HG02840 (cell line): Measurements from ENCODE around the gene SP9.

Source experiments
- ATAC-seq: cut with Tn5 transposase; IDR thresholded peaks from one replicate; pipeline ENCODE4 v1.9.1; 2021; ENCODE audit warnings: mild to moderate bottlenecking, moderate library complexity, moderate number of reproducible peaks; ENCODE audit not compliant: unreplicated experiment, low FRiP score

The SP9 gene

GRCh38 chr2:174334781-174335251 is at the start of gene SP9:
TSS of gene SP9 (plus strand) at chr2:174334954. CDS start at chr2:174335093, 139 bp downstream.
- no peak for ATAC-seq

- no peak for ATAC-seq
Observed at GRCh38 chr2:174286172-174286571, 48.6 kb upstream of the SP9 start.

- ATAC-seq = no peak
Observed at GRCh38 chr2:174292908-174293307, 41.8 kb upstream of the SP9 start.

- no peak for ATAC-seq
Observed at GRCh38 chr2:174300114-174300513, 34.6 kb upstream of the SP9 start.

- ATAC-seq = no peak
Observed at GRCh38 chr2:174312581-174313234, 22.0 kb upstream of the SP9 start.

GRCh38 chr2:174322149-174322548 is 12.6 kb upstream of the SP9 start:
- ATAC-seq = no peak

- ATAC-seq = no peak
Observed at GRCh38 chr2:174322746-174323145, 12.0 kb upstream of the SP9 start.

GRCh38 chr2:174324530-174324929 is 10.2 kb upstream of the SP9 start:
- no peak for ATAC-seq

GRCh38 chr2:174325373-174326160 is 9.2 kb upstream of the SP9 start:
- no peak for ATAC-seq

- no peak for ATAC-seq
Observed at GRCh38 chr2:174326161-174327020, 8.4 kb upstream of the SP9 start.

- ATAC-seq = no peak
Observed at GRCh38 chr2:174327021-174327840, 7.5 kb upstream of the SP9 start.

- no peak for ATAC-seq
Observed at GRCh38 chr2:174327841-174328113, 7.0 kb upstream of the SP9 start.

GRCh38 chr2:174328114-174328960 is 6.4 kb upstream of the SP9 start:
- ATAC-seq = no peak

- no peak for ATAC-seq
Observed at GRCh38 chr2:174328961-174329715, 5.6 kb upstream of the SP9 start.

GRCh38 chr2:174330945-174331594 is 3.7 kb upstream of the SP9 start:
- ATAC-seq = no peak

GRCh38 chr2:174331595-174332216 is 3.0 kb upstream of the SP9 start:
- ATAC-seq = no peak

GRCh38 chr2:174332217-174332963 is 2.4 kb upstream of the SP9 start:
- no peak for ATAC-seq
